Measurements from ENCODE around the gene EIF4G3. TPM values are rescaled to one million over a fixed set of nuclear protein-coding genes. Genes with fewer than 3 reads are reported as not detected.

EIF4G3 gene
- total RNA-seq, 1 donor from 2014 or later = 38.4 TPM

DNA sequence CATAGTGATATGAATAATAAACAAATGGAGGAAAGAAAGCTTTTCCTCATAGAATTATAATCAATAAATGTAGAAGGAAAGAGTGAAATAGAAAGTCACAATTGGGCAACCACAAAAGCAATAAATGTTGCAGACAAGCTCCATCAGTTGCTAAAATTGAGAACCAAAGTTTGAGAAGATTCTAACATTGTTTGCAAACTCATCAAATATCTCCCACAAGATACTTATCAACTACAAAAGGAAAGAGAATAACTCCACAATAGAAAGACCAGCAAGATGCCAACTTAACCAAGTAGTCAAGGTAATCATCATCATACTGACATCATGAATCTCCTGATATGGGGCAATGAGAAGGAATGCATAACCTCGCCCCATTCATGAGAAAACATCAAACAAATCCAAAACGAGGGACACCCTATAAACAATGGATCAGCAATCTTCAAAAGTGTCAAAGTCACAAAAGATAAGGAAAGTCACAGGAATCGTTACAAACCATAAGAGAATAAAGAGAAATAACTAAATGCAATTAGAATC lies 16.4 kb downstream of the EIF4G3 start:
- Histone ChIP-seq H3K27me3 (ENCODE audit: control insufficient read depth, insufficient read depth, low read length) (no peaks in the 10 kb centered on the region), H3K4me3 (ENCODE audit: low read depth, low read length) (no peak overlapping the region), H3K36me3 (ENCODE audit: control insufficient read depth, insufficient read depth, low read length) (no peaks in the 10 kb centered on the region)
- TF ChIP-seq, protein P1, sequence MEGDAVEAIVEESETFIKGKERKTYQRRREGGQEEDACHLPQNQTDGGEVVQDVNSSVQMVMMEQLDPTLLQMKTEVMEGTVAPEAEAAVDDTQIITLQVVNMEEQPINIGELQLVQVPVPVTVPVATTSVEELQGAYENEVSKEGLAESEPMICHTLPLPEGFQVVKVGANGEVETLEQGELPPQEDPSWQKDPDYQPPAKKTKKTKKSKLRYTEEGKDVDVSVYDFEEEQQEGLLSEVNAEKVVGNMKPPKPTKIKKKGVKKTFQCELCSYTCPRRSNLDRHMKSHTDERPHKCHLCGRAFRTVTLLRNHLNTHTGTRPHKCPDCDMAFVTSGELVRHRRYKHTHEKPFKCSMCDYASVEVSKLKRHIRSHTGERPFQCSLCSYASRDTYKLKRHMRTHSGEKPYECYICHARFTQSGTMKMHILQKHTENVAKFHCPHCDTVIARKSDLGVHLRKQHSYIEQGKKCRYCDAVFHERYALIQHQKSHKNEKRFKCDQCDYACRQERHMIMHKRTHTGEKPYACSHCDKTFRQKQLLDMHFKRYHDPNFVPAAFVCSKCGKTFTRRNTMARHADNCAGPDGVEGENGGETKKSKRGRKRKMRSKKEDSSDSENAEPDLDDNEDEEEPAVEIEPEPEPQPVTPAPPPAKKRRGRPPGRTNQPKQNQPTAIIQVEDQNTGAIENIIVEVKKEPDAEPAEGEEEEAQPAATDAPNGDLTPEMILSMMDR (IDR thresholded peaks at IDR 0.05; ENCODE audit: insufficient read depth, low read length, poor library complexity, severe bottlenecking) = no peak
- no peak for DNase-seq (ENCODE audit: low read depth)

DNA sequence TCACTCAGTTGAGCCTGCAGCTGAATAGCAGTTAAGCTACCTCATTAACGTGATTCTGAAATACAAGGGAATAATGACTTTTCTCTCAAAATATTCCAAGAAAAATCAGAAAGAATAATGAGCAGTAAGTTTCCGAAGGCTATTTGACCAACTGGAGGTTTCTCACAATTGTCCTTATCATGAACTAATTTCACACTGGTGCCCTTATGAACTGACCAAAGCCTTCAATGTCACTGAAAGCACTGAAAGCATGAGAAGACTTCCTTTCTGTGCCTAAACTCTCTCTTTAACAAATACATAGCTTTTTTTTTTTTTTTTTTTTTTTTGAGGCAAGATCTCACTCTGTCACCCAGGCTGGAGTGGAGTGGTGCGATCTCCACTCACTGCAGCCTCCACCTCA lies 18.8 kb downstream of the EIF4G3 start:
- H3K36me3 ChIP-seq (ENCODE audit: control insufficient read depth, insufficient read depth, low read length) = no peaks in the 10 kb centered on the region
- H3K27me3 ChIP-seq (ENCODE audit: control insufficient read depth, insufficient read depth, low read length) = no peaks in the 10 kb centered on the region
- no peak for DNase-seq (ENCODE audit: low read depth)
- H3K4me3 ChIP-seq (ENCODE audit: low read depth, low read length) = no peak overlapping the region
- TF ChIP-seq, protein P1 (IDR thresholded peaks at IDR 0.05; ENCODE audit: insufficient read depth, low read length, poor library complexity, severe bottlenecking) = no peak

DNA sequence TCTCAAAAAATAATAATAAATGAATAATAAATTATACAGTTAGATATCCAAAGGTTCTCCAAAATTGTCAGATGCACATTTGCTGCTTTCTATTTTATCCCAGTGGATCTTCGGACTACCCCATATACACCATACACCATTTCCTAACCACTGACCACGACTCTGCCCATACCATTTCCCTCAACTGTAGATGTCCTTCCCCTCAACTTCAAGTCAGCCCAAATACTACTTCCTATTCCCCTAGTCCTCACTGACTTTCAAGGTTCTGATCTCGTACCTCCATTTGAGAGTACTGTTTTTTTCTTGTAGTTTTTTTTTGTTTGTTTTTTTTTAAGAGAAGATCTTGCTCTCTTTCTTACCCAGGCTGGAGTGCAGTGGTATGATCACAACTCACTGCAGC lies 19.6 kb downstream of the EIF4G3 start:
- H3K36me3 ChIP-seq (ENCODE audit: control insufficient read depth, insufficient read depth, low read length) = no peaks in the 10 kb centered on the region
- no peak overlapping the region for H3K4me3 ChIP-seq (ENCODE audit: low read depth, low read length)
- TF ChIP-seq, protein P1 (IDR thresholded peaks at IDR 0.05; ENCODE audit: insufficient read depth, low read length, poor library complexity, severe bottlenecking) = no peak
- no peaks in the 10 kb centered on the region for H3K27me3 ChIP-seq (ENCODE audit: control insufficient read depth, insufficient read depth, low read length)
- no peak for DNase-seq (ENCODE audit: low read depth)

DNA sequence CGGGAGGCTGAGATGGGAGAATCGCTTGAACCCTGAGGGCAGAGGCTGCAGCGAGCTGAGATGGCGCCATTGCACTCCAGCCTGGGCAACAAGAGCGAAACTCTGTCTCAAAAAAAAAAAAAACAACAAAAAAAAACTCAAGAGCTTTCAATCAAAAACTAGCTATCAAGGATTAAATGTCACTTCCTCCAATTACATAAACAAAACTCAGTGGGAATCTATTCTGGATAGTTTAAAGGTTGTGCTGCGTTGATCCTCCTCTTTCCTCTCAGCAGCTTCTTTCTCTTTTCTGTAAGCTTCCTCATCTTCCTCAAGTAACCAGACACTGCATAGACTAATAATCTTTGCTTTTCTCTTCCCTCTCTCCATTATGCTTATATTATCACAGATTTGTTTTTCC lies 20.7 kb downstream of the EIF4G3 start:
- H3K27me3 ChIP-seq (ENCODE audit: control insufficient read depth, insufficient read depth, low read length) = no peaks in the 10 kb centered on the region
- DNase-seq (ENCODE audit: low read depth) = no peak
- H3K4me3 ChIP-seq (ENCODE audit: low read depth, low read length) = no peak overlapping the region
- no peaks in the 10 kb centered on the region for H3K36me3 ChIP-seq (ENCODE audit: control insufficient read depth, insufficient read depth, low read length)
- TF ChIP-seq, protein P1 (IDR thresholded peaks at IDR 0.05; ENCODE audit: insufficient read depth, low read length, poor library complexity, severe bottlenecking) = no peak

DNA sequence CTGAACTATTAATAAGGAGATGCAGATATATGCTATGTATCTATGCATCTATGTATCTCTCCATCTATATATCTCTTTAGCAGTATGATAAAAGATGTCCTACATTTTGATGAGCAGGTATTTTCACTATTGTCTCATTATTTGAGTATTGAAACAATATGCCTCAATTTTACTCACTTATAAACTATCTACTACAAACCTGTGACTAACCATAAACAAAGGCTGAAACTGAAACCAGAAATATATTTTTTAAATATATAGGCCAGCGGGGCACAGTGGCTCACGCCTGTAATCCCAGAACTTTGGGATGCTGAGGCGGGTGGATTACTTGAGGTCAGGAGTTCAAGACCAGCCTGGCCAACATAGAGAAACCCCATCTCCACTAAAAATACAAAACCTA lies 22.0 kb downstream of the EIF4G3 start:
- Histone ChIP-seq H3K36me3 (ENCODE audit: control insufficient read depth, insufficient read depth, low read length) (no peaks in the 10 kb centered on the region), H3K27me3 (ENCODE audit: control insufficient read depth, insufficient read depth, low read length) (no peaks in the 10 kb centered on the region), H3K4me3 (ENCODE audit: low read depth, low read length) (no peak overlapping the region)
- TF ChIP-seq, protein P1 (IDR thresholded peaks at IDR 0.05; ENCODE audit: insufficient read depth, low read length, poor library complexity, severe bottlenecking) = no peak
- no peak for DNase-seq (ENCODE audit: low read depth)

DNA sequence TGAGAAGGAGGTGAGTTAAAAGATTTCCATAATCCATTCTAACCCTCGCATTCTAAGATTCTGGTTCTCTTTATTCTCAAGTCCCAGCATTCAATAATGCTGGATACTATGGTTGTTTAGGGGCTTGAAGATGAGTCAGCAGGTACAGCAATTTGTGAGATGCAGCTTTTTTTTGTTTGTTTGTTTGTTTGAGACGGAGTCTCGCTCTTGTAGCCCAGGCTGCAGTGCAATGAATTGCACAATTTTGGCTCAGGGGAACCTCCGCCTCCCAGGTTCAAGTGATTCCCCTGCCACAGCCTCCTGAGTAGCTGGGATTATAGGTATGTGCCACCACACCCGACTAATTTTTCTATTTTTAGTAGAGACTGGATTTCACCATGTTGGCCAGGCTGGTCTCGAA lies 23.3 kb downstream of the EIF4G3 start:
- no peak overlapping the region for H3K4me3 ChIP-seq (ENCODE audit: low read depth, low read length)
- no peak for DNase-seq (ENCODE audit: low read depth)
- TF ChIP-seq, protein P1 (IDR thresholded peaks at IDR 0.05; ENCODE audit: insufficient read depth, low read length, poor library complexity, severe bottlenecking) = no peak
- no peaks in the 10 kb centered on the region for H3K27me3 ChIP-seq (ENCODE audit: control insufficient read depth, insufficient read depth, low read length)
- H3K36me3 ChIP-seq (ENCODE audit: control insufficient read depth, insufficient read depth, low read length) = no peaks in the 10 kb centered on the region
